Smooth muscle cell (in vitro differentiated cells): ENCODE measurements around the gene RUNX2. TPM values are rescaled to one million over a fixed set of nuclear protein-coding genes. Genes with fewer than 3 reads are reported as not detected.
"Not testable (repeated sequence)": the region's sequence is repeated elsewhere in the genome, so short reads cannot be mapped to it uniquely, and the experiment has no call there.

Experiments
- DNase-seq: peaks from one replicate; lab custom pipeline; 2025; ENCODE audit not compliant: unreplicated experiment; lab: John Stamatoyannopoulos, UW
- H2AFZ ChIP-seq: fragments of 200-600 bp; sonication (generic); 2 replicates; pipeline ENCODE4 v1.6.0; 2016; ENCODE audit warnings: antibody characterized with exemption, low read depth, mild to moderate bottlenecking
- H3F3A ChIP-seq: fragments of 200-600 bp; sonication (generic); 2 replicates; pipeline ENCODE4 v1.6.0; 2017; ENCODE audit warnings: antibody characterized with exemption, low read depth
- H3K27ac ChIP-seq: fragments of 200-600 bp; sonication (generic); 2 replicates; pipeline ENCODE4 v1.5.1; 2016; ENCODE audit warnings: low read depth, mild to moderate bottlenecking
- H3K27me3 ChIP-seq: fragments of 200-600 bp; sonication (generic); 2 replicates; pipeline ENCODE4 v1.6.1; 2016; ENCODE audit warnings: low read depth, mild to moderate bottlenecking
- H3K36me3 ChIP-seq: fragments of 200-600 bp; sonication (generic); 2 replicates; pipeline ENCODE4 v1.5.1; 2016; ENCODE audit warnings: low read depth
- H3K4me1 ChIP-seq: fragments of 200-600 bp; sonication (generic); 2 replicates; pipeline ENCODE4 v1.5.1; 2016; ENCODE audit warnings: low read depth
- H3K4me2 ChIP-seq: fragments of 200-600 bp; sonication (generic); 2 replicates; pipeline ENCODE4 v1.6.0; 2016; ENCODE audit warnings: mild to moderate bottlenecking
- H3K4me3 ChIP-seq: fragments of 200-600 bp; sonication (generic); 2 replicates; pipeline ENCODE4 v1.5.1; 2016; ENCODE audit warnings: mild to moderate bottlenecking
- H3K79me2 ChIP-seq: fragments of 200-600 bp; sonication (generic); 2 replicates; pipeline ENCODE4 v1.6.0; 2016; ENCODE audit warnings: low read depth, mild to moderate bottlenecking
- H3K9ac ChIP-seq: fragments of 200-600 bp; sonication (generic); 2 replicates; pipeline ENCODE4 v1.6.0; 2016; ENCODE audit warnings: low read depth
- H3K9me3 ChIP-seq: fragments of 200-600 bp; sonication (generic); replicated peaks from 2 replicates; pipeline ENCODE4 v1.5.1; 2016; ENCODE audit warnings: low read depth
- H4K20me1 ChIP-seq: fragments of 200-600 bp; sonication (generic); 2 replicates; pipeline ENCODE4 v1.6.0; 2016; ENCODE audit warnings: low read depth
- CTCF ChIP-seq: fragments of 200-600 bp; sonication (generic); IDR thresholded peaks from 2 replicates; pipeline ENCODE4 v1.5.1; 2017; ENCODE audit warnings: borderline replicate concordance, mild to moderate bottlenecking, antibody characterized with exemption; ENCODE audit not compliant: insufficient read depth, poor library complexity, severe bottlenecking
- WGBS: methylation state at CpG from one replicate; pipeline ENCODE4 v1.1.7; 2016; ENCODE audit warnings: low lambda C conversion rate; 5-methylcytosine and 5-hydroxymethylcytosine counted together
- polyA plus RNA-seq: library from polyadenylated mRNA; unstranded; fragments of >200 nt; fragmentation: Nextera tagmentation; extraction: Ambion mirVana; gene quantifications from 2 replicates; pipeline ENCODE4 v1.2.1, GENCODE V29; 2016
- total RNA-seq: library from RNA; depleted of rRNA; stranded (reverse); fragments of >200 nt; gene quantifications from 2 replicates; pipeline ENCODE4 v1.2.3, GENCODE V29; 2014

The RUNX2 gene
- total and polyA plus RNA-seq, 2 experiments from 2014 or later, result 12.5 to 16.4 TPM

- no peaks in the 10 kb centered on the region for H3K27me3 ChIP-seq
- H3F3A ChIP-seq, result no peaks in the 10 kb centered on the region
- H3K9me3 ChIP-seq, result no peaks in the 10 kb centered on the region
- no peak overlapping the region for H3K4me2 ChIP-seq
- H2AFZ ChIP-seq, result no peak overlapping the region
- no peaks in the 10 kb centered on the region for H3K79me2 ChIP-seq
- H3K36me3 ChIP-seq, result no peaks in the 10 kb centered on the region
- no peak overlapping the region for H3K27ac ChIP-seq
- WGBS, result 97% methylated on average over 3 of the region's 3 CpGs
- H3K9ac ChIP-seq, result no peak overlapping the region
- DNase-seq, result no peak
- no peak for TF ChIP-seq CTCF
- no peaks in the 10 kb centered on the region for H3K4me1 ChIP-seq
- no peak overlapping the region for H3K4me3 ChIP-seq
- H4K20me1 ChIP-seq, result no peaks in the 10 kb centered on the region
Measured at GRCh38 chr6:45293306-45293705, 34.8 kb upstream of the RUNX2 start.

GRCh38 chr6:45294065-45294701, 33.9 kb upstream of the RUNX2 start:
- H3K4me2 ChIP-seq, H3K27ac ChIP-seq, H2AFZ ChIP-seq, DNase-seq, H3K4me1 ChIP-seq, H3K79me2 ChIP-seq, H3K4me3 ChIP-seq, H3K36me3 ChIP-seq, H3K27me3 ChIP-seq, H3K9ac ChIP-seq, H3F3A ChIP-seq, H3K9me3 ChIP-seq, H4K20me1 ChIP-seq: not testable (repeated sequence)
- 38% methylated on average over 1 of the region's 1 CpG for WGBS

- Histone ChIP-seq H4K20me1 (no peaks in the 10 kb centered on the region), H3K4me2 (no peak overlapping the region), H2AFZ (no peak overlapping the region), H3K4me3 (no peak overlapping the region), H3F3A (no peaks in the 10 kb centered on the region), H3K79me2 (no peaks in the 10 kb centered on the region), H3K9me3 (no peaks in the 10 kb centered on the region), H3K4me1 (no peaks in the 10 kb centered on the region), H3K27me3 (no peaks in the 10 kb centered on the region), H3K36me3 (no peaks in the 10 kb centered on the region), H3K9ac (no peak overlapping the region), H3K27ac (no peak overlapping the region)
- DNase-seq, result no peak
- no peak for TF ChIP-seq CTCF
Measured at GRCh38 chr6:45297320-45297719, 30.8 kb upstream of the RUNX2 start.

- no peaks in the 10 kb centered on the region for H3K79me2 ChIP-seq
- no peaks in the 10 kb centered on the region for H3F3A ChIP-seq
- no peaks in the 10 kb centered on the region for H3K36me3 ChIP-seq
- no peak overlapping the region for H3K9ac ChIP-seq
- no peak overlapping the region for H3K4me3 ChIP-seq
- no peak overlapping the region for H2AFZ ChIP-seq
- 97% methylated on average over 3 of the region's 3 CpGs for WGBS
- no peaks in the 10 kb centered on the region for H3K9me3 ChIP-seq
- no peak for DNase-seq
- H3K4me1 ChIP-seq, result no peaks in the 10 kb centered on the region
- H4K20me1 ChIP-seq, result no peaks in the 10 kb centered on the region
- no peak for TF ChIP-seq CTCF
- no peaks in the 10 kb centered on the region for H3K27me3 ChIP-seq
- no peak overlapping the region for H3K27ac ChIP-seq
- no peak overlapping the region for H3K4me2 ChIP-seq
Measured at GRCh38 chr6:45299096-45299581, 29.0 kb upstream of the RUNX2 start.
